ENCODE results near the gene THAP7.

THAP7 gene

DNA sequence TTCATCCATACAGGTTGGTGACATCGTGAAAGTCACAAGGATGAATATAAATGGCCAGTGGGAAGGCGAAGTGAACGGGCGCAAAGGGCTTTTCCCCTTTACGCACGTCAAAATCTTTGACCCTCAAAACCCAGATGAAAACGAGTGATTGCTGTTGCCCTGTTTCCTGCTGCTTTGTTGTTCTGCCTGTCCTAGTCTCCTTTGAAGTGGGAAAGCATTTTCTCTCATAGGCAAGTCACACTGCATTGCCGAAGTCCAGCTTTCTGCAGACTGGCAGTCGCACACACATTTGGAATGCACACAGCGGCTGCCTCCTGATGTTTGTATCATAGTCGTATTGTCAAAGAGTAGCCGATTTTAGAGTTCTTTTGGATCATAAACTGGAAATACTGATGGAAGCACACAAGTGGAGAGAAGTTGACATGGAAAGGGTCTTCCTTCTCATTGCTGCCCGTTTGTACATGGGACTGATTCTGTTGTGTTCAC lies 52.2 kb downstream of the THAP7 start:
- in situ Hi-C loops (cut with HindIII; ENCODE audit: low sequenced_read_pairs) = no loop called here
